ENCODE measurements around the gene GIGYF2.
A peak's percentile ranks its signal among the peaks of the same experiment; 100 is the strongest.
"Not testable (repeated sequence)": the region's sequence is repeated elsewhere in the genome, so short reads cannot be mapped to it uniquely, and the experiment has no call there.

The GIGYF2 gene

DNA sequence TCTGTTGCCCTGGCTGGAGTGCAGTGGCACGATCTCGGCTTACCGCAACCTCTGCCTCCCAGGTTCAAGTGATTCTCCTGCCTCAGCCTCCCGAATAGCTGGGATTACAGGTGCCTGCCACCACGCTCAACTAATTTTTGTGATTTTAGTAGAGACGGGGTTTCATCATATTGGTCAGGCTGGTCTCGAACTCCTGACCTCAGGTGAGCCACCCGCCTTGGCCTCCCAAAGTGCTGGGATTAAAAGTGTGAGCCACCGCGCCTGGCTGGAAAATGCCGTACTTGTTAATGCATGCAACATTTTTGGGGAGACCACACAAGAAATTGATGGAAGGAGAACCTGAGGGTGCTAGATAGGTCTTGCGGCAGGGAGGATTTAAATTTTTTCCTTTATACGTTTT lies 6.0 kb upstream of the GIGYF2 start:
- DNase-seq: not testable (repeated sequence)

DNA sequence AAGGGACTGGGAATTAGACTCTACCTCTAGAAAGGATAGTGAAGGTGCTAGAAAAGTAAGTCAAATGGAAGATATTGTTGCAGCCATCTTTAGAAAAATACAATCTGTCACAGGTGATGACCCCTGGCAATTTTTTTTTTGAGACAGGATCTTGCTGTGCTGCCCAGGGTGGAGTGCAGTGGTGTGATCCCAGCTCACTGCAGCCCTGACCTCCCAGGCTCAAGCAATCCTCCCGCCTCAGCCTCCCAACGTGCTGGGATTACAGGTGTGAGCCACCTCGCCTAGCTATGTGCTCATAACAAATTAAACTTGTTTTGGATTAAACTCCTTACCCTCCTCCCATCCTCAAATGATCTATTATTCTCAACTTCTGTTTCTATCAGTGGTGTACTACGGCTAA lies 3.8 kb upstream of the GIGYF2 start:
- DNase-seq: no peak

DNA sequence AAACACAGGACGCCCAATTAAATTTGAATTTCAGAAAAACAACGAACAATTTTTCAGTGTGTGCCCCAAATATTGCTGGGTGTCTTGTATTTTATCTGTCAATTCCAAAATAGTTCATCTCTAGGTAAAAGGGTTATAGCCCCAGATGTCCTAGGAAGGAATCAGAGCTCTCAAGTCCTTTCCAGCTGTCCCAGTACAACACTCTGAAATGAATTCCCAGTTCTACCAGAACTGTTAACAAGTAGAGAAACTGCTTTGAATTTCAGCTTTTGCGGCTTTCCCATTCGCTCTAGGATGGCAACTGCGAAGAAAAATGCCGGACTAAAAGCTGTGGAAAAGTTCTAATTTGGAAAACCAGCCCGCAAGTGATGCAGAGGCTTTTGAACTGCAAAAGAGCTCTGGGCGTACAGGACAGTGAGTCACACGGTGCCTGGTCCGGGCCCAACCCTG lies 497 bp upstream of the GIGYF2 start:
- DNase-seq: no peak

DNA sequence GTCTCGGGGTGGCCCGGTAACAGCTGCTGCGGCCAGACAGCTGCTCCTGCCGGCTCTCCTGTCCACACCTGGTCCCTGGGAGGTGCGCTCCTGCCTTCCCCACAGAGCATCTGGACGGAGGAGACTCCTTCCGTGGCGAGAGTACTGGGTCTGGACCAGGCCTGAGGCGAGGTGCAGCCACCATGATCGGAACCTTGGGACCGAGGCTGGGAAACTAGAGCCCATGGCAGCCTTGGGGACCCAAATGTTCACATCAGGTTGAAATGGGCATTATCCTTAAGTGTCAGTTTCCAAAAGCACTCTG lies 628 bp downstream of the GIGYF2 start:
- no peak for DNase-seq

DNA sequence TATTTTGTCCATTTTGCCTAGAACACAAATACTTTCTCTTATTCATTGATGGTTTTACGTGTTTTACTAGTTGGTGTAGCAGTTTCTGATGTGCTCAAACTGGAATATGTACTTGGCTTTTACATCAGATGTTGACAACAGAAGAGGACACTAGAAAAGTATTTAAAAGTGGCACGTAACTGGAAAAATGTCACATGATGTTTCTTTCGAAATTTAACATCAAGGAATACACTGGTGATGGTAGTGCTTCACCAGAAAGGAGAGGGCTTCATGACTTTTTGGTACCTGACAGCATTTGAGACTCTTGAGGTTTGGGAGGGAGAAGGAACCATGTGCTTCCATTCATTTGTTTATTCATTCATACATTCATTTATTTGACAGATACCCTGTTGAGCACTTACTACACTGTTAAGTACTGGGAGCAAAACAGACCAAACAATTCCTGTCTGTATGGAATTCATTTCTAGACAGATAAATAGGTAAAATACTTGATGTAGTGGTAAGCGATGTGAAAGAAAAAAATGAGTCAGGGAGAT lies 1.5 kb downstream of the GIGYF2 start:
- no peak for DNase-seq

DNA sequence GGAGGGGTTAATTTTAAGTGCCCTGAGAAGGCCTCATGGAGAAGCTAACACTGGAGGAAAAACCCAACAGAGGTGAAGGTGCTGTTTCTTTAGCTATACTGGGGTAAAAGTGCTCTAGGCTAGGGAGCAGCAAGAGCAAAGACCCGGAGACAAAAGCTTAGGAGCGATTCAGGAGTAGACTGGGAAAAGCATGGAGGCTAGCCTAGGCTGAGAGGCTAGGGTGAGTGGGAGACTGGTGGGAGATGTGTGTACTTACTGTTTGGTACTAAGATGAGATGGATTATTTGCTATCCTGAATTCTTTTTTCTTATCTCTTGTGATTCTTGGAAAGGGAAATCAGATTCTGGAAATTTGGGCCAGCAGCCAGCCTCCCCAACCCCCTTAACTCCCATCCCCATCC lies 2.0 kb downstream of the GIGYF2 start:
- no peak for DNase-seq

DNA sequence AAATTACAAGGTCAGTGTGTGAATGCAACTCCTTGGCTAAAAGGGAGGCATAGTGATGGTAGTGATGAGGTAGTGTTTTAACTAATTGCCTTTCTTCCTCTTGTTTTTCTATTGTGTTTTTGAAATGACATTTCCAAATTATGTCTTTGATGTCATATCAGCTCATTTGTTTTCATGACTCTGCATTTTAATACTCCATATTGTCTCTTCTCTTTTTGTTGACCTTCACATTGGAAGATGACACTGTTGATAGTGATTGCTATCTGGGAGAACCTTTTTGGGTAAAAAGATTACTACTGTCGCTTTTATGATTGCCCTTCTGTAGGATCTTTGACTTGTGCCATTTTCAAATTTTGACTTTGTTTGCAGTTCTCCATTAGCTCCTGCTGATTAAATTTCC lies 3.0 kb downstream of the GIGYF2 start:
- DNase-seq: no peak

DNA sequence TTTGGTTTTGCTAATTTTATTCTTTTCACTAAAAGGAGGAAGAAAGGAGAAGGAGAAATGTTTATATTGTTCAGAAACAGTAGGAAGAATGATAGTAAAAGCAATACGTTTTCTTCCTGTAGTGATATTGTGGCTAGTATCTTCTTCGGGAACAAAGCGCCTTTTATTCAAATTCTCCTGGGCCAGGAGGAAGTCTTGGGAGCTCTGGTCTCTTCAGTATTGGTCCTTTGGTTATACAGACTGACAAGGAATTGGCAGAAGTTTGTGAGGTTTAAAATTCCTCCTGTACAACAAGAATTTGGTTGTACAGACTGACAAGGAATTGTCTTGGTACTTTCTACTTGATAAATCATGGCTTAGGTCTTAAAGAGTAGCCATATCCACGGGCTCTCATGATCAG lies 9.9 kb downstream of the GIGYF2 start:
- DNase-seq: no peak

DNA sequence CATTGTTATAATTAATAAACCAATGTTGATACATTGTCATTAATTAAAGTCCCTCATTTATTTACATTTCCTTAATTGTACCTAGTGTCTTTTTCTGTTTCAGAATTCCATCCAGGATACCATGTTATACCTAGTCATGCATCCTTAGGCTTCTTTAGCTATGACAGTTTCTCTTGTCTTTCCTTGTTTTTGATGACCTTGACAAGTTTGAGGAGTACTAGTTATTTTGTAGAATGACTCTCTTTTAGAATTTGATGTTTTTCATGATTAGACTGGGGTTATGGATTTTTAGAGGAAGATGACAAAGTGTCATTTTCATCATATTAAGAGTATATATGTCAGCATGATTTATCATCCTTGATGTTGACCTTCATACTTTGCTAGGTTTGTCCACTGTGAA lies 16.4 kb downstream of the GIGYF2 start:
- no peak for DNase-seq

DNA sequence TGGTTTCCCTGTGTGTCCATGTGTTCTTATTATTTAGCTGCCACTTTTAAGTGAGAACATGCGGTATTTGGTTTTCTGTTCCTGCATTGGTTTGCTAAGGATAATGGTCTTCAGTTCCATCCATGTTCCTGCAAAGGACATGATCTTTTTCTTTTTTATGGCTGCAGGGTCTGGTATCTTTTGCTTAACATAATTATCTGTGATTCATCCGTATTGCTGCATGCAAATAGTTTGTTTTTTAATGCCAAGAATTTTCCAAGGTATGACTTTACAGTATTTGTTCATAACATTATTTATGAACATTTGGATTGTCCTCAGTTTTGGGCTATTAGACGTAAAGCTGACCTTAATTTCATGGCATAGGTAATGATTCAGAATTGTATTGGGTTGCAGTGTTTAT lies 17.8 kb downstream of the GIGYF2 start:
- DNase-seq: no peak

DNA sequence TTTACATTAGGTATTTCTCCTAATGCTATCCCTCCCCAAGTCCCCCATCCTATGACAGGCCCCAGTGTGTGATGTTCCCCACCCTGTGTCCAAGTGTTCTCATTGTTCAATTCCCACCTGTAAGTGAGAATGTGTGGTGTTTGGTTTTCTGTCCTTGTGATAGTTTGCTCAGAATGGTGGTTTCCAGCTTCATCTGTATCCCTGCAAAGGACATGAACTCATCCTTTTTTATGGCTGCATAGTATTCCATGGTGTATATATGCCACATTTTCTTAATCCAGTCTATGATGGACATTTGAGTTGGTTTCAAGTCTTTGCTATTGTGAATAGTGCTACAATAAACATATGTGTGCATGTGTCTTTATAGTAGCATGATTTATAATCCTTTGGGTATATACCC lies 22.9 kb downstream of the GIGYF2 start:
- not testable (repeated sequence) for DNase-seq

DNA sequence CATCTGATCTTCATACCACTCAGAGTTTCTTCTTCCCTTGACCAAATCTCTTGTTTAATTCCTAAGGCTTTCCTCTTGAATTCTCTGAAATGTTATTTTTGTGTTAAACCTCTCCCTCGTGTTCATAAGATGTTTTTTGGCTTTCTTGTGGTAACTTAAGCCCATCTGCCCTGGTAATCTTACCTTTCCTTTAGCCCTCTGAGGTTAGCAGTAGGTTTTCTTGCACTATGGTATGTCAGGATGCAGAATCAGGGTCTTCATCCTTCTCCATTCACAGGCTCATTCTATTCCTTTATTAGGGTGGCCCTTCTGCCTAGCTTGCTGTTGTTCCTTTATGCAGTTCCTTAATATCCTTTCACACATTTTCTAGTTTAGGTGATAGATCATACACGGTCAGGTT lies 24.1 kb downstream of the GIGYF2 start:
- no peak for DNase-seq

DNA sequence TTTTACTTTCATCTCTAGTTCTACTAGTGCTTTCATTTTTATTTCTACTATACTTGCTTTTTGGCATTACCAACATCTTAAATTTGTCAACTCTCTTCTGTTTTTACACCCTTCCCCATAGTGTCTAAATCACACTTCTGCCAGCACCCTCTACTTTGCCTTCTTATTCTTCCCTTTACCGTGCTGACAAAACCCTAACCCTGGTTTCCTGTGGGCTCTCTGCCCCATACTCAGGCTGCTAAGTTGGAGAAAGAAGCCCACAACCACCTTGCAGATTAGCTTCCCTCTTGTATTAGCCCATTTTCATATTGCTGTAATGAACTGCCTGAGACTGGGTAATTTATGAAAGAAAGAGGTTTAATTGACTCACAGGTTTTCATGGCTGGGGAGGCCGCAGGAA lies 24.8 kb downstream of the GIGYF2 start:
- no peak for DNase-seq

DNA sequence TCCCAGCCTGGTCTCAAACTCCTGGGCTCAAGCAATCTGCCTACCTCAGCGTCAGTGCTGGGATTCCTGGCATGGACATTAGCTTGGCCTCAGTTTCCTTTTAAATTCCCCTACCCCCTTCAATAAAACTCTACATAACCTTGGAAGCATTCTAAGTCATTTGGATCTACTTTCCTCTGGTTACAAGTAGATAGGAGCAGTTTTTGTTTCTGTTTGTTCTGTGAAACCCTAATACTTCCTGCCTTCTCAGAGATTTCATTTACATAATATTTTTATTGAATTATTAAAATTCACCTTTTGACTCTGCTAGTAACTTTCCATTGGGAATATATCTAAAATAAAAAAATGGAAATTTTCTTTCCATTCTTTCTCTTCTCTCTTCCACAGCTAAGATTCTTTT lies 25.9 kb downstream of the GIGYF2 start:
- DNase-seq: no peak

DNA sequence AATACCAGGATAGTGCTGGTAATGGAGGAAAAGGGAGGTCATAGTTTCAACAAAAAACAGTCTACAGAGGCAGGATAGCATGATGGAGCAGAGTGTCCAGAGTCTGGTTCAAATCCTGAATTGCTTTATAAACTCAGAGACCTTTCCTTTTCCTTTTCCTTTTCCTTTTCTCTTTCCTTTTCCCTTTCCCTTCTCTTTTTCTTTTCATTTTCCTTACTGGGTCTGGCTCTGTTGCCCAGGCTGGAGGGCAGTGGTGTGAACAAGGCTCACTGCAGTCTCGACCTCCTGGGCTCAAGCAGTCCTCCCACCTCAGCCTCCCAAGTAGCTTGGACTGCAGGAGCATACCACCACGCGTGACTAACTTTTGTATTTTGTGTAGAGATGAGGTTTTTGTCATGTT lies 31.7 kb downstream of the GIGYF2 start:
- no peak for DNase-seq

DNA sequence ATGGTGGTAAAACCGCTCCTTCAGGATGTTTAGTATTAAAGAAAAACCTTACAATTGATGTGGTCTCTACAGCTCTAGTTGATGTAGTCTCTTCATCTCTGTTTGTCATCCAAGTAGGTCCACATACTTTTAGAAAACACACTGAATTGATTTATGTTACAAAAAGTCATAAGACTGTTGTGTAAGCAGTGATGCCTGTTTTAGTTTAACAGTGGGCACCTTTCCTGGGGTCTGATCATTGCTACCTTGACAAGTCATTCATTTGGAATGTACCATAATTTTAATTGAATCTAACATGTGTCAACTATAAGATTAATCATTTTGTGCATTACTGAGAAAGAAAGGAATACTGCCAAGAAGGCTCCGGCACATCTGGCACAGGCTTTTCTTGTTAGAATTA lies 34.3 kb downstream of the GIGYF2 start:
- DNase-seq: no peak

DNA sequence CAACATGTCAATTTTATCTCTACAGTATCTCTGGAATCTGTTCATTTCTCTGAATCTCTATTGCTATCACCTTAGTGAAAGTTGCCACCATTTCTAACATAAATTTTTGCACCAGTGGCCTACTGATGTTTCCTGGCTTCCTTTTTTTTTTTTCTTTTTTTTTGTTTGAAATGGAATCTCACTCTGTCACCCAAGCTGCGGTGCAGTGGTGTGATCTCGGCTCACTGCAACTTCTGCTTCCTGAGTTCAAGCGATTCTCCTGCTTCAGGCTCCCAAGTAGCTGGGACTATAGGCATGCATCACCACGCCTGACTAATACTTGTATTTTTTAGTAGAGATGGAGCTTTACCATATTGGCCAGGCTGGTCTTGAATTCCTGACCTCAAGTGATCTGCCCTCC lies 44.2 kb downstream of the GIGYF2 start:
- DNase-seq: no peak

DNA sequence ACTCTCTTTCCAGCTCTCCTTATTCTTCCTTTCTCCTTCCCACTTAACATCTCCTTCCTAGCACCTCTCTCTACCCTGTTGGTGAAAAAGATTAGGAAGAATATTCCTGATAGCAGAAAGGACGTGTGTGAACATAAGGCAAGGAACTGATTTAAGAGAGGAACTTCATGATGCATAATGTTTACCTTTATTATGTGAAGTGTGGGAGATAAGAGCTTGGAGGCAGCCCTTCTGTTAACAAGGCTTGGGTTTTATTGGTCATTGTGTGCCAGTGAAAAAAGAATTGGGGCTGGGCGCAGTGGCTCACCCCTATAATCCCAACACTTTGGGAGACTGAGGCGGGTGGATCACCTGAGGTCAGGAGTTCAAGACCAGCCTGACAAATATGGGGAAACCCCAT lies 44.8 kb downstream of the GIGYF2 start:
- no peak for DNase-seq

DNA sequence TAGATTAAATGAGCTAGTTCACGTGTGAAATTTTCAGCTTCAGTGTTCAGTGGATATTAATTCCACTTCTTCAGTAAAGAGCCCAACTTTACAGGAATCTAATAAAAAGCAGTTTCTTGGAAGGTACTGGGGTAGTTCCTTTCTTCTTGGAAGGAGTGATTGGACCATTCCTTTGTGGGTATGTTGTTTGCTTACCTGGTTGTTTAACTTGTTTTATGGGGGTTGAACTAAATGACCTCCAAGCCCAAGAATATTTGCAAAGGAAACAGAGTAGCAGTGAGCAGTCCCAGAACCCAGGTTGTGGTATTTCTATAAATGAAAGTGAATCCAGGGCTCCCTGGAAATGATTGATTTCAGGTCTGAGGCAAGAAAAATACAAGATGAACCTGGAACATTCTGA lies 47.8 kb downstream of the GIGYF2 start:
- DNase-seq: no peak

DNA sequence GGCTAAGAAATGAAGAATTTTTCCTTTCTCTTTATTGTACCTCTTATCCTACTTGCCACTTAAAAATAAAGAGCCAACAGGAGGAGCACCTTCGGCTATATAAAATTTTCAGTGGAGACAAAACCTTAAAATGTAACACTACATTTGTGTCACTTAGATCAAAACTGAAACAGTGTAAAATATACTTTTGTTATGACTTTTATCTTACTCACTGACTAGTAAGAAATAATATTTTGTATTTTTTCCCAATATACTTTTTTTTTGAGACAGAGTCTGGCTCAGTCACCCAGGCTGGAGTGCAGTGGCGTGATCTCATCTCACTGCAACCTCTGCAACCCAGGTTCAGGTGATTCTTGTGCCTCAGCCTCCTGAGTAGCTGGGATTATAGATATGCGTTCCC lies 50.9 kb downstream of the GIGYF2 start:
- DNase-seq: no peak

DNA sequence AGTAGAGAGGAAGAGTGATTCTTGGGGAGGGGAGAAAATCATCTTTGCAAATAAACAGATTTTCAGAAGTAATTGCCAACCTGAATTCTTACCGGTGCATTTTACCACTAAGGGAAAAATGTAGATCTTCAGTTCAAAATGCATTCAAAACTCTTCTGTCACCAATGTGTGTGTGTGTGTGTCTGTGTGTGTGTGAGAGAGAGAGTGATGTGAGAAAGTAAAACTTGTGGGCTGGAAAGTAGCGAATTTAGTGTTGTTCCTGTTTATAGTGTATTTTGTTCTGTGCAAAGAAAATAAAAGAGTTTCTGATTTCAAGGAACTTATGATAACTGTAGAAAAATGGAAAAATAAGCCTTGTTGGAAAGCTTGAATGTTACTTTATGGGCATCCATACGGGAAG lies 52.2 kb downstream of the GIGYF2 start:
- DNase-seq: no peak

DNA sequence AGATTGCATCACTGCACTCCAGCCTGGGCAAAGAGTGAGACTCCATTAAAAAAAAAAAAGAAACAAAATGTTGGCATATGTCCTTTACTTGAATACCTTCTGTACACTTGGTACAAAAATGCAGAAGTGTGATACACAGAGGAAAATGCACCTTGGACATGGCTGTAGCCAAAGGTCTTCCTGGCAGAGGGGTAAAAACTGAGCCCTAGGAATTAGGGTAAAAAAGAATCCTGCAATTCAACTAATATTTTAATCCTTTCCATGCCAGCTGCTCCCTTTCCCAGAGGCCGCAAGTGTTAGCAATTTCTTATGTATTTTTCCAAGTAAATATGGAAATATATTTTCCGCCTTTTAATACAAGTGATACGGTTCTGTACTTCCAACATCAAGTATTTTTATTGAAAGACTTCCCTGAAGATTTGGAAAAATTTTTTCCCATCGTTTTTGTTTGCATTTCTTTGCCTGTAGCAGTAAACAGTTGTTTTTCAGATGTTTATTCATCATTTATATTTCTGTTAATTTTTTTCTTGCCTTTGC lies 53.1 kb downstream of the GIGYF2 start:
- no peak for DNase-seq

DNA sequence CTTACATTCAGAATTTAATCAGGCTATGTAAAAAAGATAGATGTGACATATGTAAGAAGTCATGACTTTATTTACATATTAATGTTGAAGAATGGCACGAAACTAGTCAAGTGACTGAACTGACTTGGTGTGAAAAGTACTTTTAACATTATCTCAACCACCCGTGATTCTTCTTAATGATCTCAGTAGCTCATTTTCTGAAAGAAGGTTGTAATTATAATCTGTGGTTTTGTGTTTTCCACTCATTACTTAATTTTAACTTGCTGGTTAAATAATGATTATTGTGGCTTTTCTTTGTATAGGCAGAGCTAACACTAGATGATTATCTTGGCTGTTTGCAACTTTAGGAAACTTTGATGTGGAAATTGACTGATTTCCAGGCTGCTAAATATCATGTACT lies 60.8 kb downstream of the GIGYF2 start:
- DNase-seq: no peak

DNA sequence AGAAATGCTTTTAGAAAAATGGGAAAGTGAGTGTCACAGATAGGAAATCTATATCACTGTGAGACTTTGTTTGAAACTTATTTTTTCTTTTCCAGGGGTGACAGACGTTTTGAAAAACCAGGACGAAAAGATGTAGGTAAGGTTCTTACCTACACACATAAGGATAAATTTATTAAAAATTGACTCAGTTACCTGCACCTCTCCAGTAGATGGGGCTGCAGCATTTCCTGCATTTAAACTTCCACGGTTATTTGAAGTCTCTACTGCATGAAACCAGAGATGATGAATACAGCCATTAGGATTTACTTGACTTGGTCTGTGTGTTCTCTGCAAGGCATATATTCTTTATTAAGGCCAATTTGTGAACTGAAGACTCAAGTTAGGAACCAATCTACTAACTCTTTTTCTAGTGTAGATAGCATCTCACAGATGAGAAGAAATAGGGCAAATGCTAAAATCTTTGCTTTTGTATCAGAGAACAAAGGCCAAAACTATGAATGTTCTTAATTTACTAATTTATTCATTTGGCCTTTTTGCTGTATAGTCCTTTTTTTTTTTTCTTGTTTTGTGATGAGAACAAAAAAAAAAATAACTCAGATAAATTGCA lies 64.3 kb downstream of the GIGYF2 start:
- DNase-seq: peak; percentile 9

DNA sequence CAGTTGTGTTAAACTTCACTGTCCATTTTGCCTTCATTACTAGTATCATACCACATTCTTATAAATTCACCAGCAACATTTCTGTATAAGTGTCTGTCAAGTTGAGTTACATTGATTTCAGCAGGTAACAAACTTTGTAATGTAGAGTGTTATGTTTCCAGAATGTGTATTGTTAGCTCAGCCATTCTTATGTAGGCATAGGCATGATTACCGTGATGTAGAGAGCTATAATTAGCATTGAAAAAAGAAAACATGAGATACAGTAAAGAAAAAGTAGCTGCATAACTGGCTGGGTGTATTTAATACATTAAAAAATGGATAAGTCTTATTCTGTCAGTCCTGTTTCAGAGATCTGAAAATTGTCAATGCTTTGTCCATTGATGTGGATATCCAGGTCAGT lies 70.7 kb downstream of the GIGYF2 start:
- no peak for DNase-seq

DNA sequence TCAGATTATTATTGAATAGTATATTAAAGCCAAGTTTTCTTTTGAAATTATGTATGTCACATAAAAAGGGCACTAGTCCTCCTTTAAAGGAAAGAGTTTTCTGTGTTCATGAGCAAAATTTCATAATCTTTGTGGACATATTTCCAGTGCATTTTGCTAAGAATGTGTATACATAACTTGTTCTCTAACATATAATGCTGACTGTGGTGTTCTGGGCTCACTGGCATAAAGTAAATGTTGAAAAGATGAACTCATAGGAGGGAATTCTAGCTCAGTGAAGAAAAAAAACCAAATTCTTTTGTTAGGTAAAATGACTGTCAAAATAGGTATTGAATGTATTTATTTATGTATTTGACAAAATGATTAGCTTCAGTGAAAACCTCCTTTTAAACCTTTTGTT lies 73.1 kb downstream of the GIGYF2 start:
- DNase-seq: no peak

Measured in NCI-H2081 treated with DMSO at 0.1 percent for 48 hours (cell line).